ENCODE data around the gene ARL14EP.

The ARL14EP gene

DNA sequence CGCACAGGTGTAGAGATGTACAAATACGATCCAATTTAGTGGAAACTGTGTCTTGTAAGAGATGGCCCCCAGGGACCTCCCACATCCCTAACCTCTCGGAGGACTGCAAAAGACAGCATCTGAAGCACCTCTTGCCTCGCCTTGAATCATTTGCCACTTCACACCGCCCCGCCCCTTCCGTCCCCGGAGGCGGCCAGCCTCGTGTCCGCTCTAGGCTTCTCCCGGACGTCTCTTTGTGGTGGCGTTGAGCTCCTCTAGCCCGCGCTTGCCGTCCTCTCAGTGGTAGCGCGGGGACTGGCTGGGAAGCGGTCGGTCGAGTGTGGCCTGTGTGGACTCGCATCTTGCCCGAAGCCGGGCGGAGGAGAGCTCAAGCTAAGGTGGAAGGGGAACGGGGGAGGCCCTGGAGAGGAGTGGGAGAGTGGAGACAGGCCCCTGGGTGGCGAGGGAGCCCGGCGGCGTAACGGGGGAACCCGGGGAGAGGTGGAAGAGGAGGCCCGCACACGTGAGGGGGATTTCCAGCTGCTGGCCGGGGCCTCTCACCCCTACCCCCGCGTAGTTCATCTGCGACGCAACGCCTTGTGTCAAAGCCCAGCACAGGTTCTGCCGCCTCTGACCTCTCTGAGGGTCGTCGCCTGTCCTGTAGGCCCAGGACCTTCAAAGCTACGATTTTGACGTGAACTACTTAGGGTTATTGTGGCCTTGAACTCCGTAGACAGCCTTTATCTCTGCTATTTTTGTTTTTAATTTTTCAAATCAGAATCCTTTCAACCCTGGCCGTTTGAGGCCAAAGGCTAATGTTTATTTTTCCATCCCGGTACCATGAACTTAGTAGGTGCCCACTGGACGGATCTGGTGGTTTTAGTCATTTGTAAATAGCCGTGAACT, at the start of gene ARL14EP:
TSS of gene ARL14EP (plus strand) at position 279 of the 885 bp plus-strand sequence. CDS start 7,845 bp downstream, outside the sequence.
- DNase-seq: peak; percentile 87

DNA sequence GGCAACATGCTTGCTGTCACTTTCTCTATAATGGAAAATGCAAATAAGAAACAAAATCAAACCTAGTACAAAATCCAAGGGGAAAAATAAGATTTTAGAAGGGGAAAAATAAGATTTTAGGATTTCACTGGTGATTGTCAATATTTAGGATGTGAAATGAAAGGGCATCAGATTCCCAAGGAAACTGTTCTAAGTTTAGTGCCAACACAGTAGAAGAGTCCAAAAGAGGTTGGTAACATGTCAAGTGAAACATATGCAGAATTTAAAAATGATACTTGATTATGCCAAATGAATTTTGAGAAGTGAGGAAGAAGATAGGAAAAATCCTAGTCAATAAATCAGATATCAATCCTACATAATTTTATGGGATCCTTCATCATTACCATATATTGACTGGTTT, 45.7 kb upstream of the ARL14EP start:
- DNase-seq: no peak

DNA sequence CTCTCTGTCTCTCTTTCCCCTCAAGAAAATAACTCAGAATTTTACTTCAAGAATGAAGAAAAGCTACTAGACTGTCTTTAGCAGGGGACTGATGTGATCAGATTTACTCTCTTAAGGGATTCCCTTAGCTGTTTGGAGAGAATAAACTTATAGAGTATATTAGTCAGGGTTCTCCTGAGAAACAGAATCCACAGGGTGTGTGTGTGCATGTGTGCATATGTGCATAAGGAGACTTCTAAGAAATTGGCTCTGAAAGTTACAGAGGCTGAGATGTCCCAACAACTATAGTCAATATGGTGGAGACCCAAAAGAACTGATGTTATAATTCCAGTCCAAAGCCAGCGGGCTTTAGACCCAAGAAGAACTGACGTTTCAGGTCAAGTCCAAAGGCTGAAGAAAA, 43.1 kb upstream of the ARL14EP start:
- DNase-seq: no peak

DNA sequence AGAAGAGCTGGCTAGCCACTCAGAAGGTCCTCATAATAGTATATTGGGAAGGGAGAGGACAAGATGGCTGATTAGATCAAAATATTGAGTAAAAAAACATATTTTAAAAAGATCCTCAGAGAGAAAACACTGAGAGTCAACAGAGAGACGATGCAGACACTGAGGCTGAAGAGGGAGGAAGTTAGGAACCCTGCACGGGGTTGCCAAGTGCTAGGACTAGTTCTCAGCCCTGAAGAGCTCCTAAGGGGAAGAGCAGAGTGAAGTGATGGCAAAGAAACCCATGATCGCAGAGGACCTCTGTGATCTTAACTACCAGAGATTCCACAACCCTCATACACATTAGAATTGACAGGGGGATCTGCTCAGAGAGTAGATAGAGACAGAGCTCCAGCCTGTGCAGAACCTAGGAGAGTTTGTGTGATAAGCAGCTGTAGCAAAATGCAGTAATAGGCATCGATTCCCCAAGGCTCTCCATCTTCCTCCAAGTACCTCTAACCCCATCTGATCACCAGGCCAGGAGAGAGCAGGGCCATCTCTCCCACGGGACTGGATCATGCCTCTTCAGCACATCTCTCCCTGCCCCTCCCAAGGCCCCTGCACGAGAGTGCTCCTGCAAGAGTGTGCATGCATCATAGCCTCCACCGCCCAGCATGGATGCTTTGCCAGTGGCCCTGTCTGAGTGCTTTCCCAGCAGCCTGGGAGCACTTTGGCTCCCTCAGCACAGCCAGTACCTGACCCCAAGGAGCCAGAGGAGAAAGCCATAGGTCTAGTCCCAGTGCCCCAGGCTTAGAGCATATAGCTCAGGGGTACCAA, 41.2 kb upstream of the ARL14EP start:
- DNase-seq: no peak

DNA sequence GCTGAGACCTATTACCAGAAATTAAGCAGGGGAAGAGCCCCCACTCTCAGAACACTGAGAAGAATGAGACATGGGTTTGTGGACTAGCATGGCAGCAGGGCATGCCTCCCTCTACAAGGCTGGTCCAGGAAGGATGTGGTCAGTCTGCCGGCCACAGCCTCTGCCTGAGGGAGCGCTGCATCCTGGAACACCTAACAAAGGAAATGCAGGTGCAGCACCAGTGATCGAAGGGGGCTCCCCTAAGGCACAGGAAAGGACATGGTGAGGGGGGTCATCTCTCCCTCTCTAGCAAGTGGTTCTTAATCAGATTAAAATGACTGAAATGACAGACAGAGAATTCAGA, 40.6 kb upstream of the ARL14EP start:
- DNase-seq: peak; percentile 29

DNA sequence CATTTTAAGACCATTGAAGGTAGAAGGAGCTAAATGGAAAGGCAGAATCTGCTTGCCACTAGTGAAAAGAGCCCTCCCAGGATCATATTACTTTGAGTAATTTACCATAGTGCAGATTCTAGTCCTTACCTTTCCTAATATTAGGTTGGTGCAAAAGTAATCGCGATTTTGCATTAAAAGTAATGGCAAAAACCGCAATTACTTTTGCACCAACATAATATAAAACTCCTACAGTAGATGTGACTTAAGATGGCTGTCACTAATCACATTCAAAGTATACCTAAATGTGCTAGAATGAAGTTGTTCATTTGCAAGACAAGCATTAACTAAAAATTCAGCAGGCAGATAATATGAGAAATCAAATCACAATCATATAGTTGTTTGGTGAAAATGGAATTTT, 38.1 kb upstream of the ARL14EP start:
- DNase-seq: no peak

DNA sequence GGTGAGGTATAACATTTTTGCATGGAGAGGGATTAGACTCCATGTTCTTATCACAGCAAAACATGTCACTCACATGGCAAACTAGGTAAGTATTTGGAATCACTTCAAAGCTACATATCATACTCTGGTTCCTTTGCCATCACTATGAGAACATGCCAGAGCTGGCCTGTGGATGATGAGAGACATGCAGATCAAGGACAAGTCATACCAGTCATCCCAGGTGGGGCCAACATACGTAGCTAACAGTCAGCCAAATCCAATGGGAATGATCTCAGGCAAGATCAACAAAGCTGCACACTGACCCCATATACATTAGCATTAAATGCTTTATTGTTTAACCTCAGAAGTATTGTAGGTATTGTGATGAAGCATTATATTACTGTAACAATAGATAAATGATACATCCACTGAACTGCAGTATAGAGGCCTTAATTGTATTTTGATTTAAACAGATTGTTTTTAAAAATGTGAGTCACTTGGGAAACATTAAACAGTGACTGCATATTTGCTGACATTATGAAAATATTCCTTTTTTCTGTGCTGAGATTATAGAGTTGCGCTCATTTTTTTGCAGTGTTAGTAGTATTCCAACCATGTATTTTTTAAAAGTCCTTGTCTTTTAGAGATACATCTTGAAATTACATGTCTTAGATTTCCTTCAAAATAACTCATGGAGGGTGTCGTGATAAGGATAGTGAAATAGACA, 37.3 kb upstream of the ARL14EP start:
- DNase-seq: no peak

DNA sequence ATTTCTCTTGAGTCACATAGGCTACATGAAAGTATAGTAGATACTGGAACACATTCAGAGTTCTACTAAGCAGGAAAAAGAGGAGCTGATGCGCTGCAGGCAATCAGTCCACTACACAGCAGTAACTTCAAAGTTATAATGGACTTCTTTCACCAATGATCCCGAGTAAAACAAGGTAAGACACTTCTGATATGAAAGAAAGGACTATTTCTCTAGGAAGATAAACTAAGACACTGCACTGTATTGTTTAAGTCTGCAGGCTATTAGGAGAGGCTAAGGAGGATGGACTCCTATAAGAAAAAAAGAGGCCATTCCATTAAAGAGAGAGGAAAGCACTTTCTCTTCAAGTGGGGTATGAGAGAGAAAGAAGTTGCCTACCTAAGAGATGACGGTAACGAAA, 31.6 kb upstream of the ARL14EP start:
- DNase-seq: no peak

DNA sequence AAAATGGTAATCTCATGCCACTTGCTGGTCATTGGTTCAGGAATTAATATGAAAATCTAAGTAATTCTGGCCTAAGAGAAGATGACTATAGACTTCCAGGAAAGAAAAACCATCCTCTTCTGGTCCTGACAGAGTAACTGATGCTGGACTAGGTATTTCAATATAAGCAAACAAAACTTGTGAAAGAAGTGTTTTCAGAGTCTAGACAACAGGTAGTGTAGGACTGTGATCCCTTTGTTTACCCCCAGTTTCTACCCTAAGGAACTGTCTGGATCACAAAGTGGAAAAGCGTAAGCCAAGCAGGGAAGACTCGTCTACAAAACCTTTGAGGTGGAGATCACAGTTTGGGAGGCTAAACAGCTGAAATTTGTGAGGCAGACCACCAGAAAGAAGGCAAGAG, 30.4 kb upstream of the ARL14EP start:
- no peak for DNase-seq

DNA sequence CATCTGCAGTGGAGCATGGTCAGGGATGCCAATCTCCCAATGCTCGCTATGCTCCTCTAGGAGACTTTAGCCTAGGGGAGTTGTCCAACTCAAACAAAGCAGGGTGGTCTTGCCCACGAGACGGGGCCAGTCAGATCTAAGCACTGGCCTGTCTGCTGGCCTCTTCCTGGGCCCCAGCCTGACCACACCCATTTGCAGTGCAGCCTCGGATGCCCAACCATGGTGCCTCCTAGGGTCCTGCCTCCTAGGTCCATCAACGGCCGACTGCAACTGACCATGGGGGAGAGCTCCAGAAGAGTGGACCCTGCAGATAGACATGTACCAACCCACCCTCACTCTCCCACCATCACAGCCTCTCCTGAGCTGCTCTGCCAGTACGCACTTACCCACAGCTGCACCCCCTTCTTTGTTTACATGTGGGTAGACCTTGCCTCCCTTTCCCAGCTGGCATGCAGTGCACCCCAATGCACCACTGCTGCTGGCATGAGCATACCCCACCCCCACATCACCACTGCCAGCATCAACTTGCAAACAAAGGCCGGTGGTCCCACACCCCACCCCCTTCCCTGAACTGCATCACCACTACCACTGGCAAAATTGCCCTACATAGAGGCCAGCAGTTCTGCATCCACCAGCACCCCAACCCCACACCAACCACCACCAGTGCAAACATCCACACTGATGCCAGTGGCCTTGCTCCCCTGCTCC, 27.6 kb upstream of the ARL14EP start:
- no peak for DNase-seq

DNA sequence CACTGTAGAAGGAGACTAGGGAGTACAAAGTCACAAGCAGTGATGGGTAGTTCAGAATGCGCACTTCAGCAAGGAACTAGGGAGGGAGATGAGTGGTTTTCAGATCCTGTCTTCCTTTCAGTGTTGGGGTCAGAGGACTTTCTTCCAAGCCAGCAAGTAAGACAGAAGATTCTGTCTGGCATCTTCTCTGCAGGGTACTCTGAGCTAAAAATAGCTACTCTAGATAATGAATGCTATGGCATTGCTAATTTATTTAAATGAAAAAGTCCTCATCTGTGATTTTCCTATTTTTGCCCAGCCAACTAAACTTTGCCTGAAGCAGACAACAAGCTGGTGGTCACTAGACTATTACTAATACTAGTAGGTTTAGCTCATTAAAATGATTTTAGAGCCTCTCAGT, 18.3 kb upstream of the ARL14EP start:
- no peak for DNase-seq

DNA sequence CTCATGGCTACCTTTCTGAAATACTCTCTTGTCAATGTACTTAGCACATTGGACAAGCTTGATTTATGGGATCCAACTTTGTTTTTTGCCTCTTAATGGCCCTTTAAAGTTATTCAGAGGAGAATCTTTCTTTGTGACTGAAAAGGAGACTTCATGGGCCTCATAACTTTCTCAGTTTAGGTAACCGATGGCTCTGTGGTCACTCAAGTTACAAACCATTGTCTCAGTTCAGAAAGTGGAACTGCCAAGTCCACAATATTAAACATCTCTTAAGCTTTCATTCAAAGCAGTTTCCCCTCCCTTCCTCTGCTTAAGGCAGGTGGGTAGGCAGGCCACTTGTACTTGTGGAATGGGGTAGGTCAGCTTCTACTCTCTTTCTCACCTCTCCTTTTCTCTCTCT, 12.3 kb upstream of the ARL14EP start:
- DNase-seq: no peak

DNA sequence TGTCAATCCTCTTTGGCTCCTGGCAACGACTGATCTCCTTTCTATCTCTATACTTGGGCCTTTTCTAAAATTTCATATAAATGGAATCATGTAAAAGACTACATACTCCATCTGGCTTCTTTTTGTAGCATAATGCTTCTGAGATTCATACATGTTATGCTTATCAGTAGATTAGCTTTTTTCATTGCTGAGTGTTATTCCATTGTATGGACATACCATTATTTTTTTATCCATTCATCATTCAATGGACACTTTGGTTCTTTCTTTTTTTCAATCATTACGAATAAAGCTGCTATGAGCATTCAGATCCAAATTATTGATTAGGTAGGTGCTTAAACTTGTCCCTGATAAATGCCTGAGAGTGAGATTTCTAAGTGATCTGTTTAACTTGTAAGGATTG, 11.7 kb upstream of the ARL14EP start:
- DNase-seq: no peak

DNA sequence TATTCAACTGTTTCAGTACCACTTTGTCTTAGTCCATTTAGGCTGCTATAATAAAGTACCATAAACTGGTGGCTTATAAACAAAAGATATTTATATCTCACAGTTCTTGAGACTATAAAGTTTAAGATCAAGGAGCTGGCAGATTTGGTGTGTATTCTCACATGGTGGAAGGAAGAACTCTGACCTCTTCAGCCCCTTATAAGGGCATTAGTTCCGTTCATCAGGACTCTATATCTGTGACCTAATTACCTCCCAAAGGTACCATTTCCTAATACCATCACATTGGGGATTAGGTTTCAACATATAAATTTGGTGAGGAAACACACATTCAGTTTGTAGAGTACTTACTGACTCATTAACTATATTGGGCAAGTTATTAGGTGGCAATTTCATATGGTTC, 10.7 kb upstream of the ARL14EP start:
- no peak for DNase-seq

DNA sequence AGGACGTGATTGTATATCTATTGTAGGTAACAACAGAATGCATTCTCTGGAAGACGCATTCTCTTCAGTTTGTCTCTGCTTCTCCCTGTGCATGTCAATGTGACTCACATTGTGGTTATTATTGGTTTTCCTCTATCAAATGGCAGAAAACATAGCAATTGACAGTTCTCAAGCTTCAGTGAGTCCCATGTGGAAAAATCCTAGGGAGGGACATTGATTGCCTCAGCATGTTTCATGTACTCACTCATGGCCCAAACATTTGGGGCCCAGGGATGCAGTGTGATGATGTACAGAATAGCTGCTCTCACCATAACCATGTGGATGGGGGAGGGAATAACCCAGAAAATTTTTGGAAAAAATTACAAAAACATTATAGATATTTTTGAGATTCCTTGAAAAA, 9.3 kb upstream of the ARL14EP start:
- DNase-seq: no peak

DNA sequence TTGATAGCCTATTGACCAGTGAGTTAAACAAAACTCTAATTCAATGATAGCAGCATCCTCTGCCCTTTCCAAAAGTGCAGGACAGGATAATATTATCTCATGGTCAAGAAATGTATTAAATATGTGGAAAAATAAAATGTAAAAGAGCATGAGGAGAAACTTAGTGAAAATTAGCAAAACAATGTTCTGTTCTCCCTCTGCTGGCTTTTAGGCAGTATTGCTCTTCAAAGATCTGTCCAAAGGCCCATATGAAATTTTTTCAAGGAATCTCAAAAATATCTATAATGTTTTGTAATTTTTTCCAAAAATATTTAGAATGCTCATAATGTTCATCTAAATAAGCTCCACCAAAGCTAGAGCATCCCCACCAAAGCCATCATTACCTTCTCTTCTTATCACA, 8.3 kb upstream of the ARL14EP start:
- no peak for DNase-seq

DNA sequence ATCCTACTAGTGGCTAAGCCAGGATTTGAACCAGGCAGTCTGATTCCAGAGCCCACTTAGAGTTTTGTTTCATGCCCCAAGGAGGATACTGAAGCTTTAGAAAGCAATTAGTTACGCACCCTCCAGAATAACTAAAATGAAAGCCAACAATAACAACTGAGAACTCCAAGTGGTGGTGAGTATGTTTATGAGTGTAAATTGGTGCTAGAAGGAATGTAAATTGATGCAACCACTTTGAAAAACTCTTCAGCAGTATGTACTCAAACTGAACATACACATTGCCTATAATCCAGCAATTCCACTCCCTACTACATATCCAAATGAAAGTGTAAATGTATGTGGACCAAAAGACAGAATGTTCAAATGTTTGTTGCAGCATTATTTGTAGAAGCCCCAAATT, 6.7 kb upstream of the ARL14EP start:
- no peak for DNase-seq

DNA sequence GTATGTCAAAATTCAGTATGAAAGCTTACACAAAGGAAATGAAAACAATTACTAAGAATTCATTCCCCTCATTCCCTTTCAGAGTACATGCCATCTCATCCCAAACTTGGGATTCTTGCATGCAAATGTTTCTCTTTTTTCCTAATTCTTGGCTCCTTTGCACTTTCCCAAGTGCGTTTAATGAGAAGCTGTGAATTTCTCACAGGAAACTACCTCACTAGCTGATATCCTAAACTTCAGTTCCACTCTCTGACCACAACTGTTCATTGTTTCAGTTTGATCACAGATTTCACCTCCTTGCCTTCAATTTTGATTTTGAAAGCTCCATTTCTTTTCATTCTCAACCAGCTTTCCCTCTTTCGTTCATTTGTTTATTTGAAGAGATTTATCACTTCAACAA, 5.9 kb upstream of the ARL14EP start:
- DNase-seq: no peak

DNA sequence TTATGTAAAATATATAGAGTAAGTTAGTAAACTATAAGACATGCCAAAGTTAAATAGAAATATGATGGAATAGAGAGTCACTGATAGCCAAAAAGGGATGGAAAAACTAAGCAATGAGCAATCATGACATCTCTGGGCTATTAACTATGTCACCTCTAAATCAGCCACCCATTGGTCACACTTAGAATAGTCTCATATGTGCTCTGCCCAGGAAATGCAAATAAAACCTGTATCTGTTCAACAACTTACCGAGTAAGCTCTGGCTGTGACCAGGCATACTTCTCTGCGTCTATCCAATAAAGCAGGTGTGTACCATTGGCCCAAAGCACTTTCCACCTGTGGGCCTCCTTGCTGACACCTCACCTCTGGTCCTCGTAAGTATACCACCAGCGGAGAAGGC, 1.6 kb upstream of the ARL14EP start:
- no peak for DNase-seq

DNA sequence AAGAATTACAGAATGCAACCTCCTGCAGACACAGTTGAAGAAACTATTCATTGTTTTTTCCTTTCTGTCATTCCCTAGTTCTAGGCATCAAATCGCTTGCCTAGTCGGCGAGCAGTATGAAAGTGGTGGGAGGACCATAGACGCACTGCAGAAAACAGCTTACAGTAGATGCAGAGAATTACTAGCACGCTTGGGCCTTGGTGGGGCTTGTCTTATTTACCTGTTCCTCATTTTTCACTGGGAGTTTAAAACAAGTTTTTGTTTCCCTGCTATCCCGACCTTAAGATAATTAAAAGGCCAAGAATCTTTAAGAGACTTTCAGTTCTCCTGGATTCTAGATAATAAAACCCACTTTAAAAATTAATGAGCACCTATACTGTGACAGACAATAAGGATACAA, 713 bp upstream of the ARL14EP start:
- DNase-seq: no peak

DNA sequence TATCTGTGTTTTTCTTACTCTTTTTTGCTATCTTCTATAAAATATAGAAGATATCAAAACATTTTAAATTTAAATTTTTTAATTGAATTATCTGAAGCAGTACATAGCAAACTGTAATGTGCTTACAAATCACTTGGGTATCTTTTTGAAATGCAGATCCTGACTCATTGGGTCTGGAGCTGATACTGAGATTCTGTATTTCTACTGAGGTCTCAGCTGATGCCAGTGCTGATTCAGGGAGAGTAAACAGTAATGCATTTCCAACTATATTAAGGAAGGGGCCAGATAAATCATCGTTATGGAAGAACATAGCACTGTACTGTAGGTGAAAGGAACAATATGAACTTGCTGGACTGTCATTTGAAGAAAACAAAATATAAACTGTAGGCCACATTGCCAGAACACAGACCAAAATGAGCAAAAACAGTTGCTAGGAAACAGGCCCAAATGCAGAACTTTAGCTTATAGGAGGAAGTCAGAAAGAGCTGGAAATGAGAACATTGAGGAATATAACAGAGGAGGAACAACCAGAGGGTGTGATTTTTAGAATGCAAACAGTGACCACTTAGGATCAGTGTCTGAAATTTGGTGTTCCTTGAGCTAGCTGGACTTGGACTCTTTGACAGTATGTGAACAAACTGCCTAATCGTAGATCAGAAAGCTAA, 3.3 kb downstream of the ARL14EP start:
- no peak for DNase-seq

DNA sequence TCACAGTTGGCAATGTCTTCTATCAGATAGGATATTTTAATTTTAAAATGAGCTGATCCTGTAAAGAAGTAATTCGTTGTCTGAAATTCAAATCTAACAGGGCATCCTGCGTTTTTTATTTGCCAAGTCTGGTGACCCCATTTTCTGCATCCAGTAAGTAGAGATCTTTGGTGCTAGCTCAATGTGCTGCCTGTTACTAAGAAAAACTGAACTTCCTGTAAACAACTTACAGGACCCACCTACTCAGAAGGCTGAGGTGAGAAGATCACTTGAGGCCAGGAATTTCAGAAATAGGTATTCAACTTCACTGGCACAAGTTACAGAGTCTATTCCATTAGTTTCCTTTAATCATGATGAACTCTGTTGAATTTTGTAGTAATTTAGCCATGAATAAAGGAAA, 4.0 kb downstream of the ARL14EP start:
- no peak for DNase-seq

DNA sequence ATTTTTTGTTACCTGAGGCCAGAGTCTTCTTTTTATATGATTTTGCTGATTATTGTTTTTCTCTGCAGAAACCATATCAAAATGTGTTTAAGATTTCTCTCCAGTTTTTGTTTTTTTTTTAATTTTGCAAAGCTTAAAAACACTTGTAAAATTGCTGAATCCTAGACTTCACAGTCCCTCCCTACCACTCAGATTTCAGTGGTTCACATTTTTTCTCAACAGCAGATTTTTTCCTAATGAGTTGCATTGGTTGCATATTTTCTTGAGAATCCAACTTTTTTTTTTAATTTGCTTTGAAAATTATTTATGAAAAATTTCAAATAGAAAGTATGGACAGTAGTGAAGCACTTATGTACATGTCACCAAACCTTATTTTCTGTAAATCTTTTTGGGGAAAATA, 5.8 kb downstream of the ARL14EP start:
- no peak for DNase-seq

All from NK-92 treated with Interleukin-12 subunit alpha and Interleukin-12 subunit beta, amount 100 ng/mL, for 24 hours (cell line).